ENCODE data around the gene CLDN6.
"Not testable (repeated sequence)": the region's sequence is repeated elsewhere in the genome, so short reads cannot be mapped to it uniquely, and the experiment has no call there.

Gene CLDN6

GRCh38 chr16:3017794-3018506, at the start of gene CLDN6:
TSS of gene CLDN6 (minus strand) at chr16:3018183. CDS start at chr16:3016021, 2,162 bp downstream.
- no peak for DNase-seq (ENCODE audit: low spot score)

- no peak for DNase-seq (ENCODE audit: low spot score)
These were observed 48.4 kb upstream of the CLDN6 start for GRCh38 chr16:3066440-3066748.

- no peak for DNase-seq (ENCODE audit: low spot score)
These were observed 47.9 kb upstream of the CLDN6 start for GRCh38 chr16:3065742-3066439.

GRCh38 chr16:3065069-3065741, 47.2 kb upstream of the CLDN6 start, which contains the start of gene IL32:
TSS of gene IL32 (plus strand) at chr16:3065640. CDS start at chr16:3065812, 172 bp downstream.
- no peak for DNase-seq (ENCODE audit: low spot score)

- DNase-seq (ENCODE audit: low spot score), result no peak
These were observed 45.8 kb upstream of the CLDN6 start for GRCh38 chr16:3063625-3064386.

- no peak for DNase-seq (ENCODE audit: low spot score)
These were observed 44.6 kb upstream of the CLDN6 start for GRCh38 chr16:3062553-3062952.

GRCh38 chr16:3060339-3061127, 42.5 kb upstream of the CLDN6 start:
- no peak for DNase-seq (ENCODE audit: low spot score)

- no peak for DNase-seq (ENCODE audit: low spot score)
These were observed 41.8 kb upstream of the CLDN6 start for GRCh38 chr16:3059723-3060242.

GRCh38 chr16:3059041-3059722, 41.2 kb upstream of the CLDN6 start:
- DNase-seq (ENCODE audit: low spot score), result peak; percentile 93

- no peak for DNase-seq (ENCODE audit: low spot score)
These were observed 40.4 kb upstream of the CLDN6 start for GRCh38 chr16:3058139-3059030.

- DNase-seq (ENCODE audit: low spot score), result no peak
These were observed 39.5 kb upstream of the CLDN6 start for GRCh38 chr16:3057181-3058138.

- DNase-seq (ENCODE audit: low spot score), result no peak
These were observed 38.6 kb upstream of the CLDN6 start for GRCh38 chr16:3056336-3057180.

GRCh38 chr16:3055734-3056115, 37.7 kb upstream of the CLDN6 start:
- not testable (repeated sequence) for DNase-seq (ENCODE audit: low spot score)

- DNase-seq (ENCODE audit: low spot score), result no peak
These were observed 37.2 kb upstream of the CLDN6 start for GRCh38 chr16:3054965-3055733.

- DNase-seq (ENCODE audit: low spot score), result not testable (repeated sequence)
These were observed 35.3 kb upstream of the CLDN6 start for GRCh38 chr16:3053330-3053710.

- not testable (repeated sequence) for DNase-seq (ENCODE audit: low spot score)
These were observed 34.8 kb upstream of the CLDN6 start for GRCh38 chr16:3052571-3053329.
